Smooth muscle cell of the umbilical artery (primary cell): Measurements from ENCODE around the gene MAFB. TPM values are rescaled to one million over a fixed set of nuclear protein-coding genes. Genes with fewer than 3 reads are reported as not detected.

Experiments
- total RNA-seq: library from RNA; depleted of rRNA; stranded (reverse); fragments of >200 nt; gene quantifications from 2 replicates; pipeline ENCODE4 v1.2.3, GENCODE V29; 2014

Gene MAFB
- total RNA-seq = 0.14 and 0.30 TPM in 2 replicates

DNA sequence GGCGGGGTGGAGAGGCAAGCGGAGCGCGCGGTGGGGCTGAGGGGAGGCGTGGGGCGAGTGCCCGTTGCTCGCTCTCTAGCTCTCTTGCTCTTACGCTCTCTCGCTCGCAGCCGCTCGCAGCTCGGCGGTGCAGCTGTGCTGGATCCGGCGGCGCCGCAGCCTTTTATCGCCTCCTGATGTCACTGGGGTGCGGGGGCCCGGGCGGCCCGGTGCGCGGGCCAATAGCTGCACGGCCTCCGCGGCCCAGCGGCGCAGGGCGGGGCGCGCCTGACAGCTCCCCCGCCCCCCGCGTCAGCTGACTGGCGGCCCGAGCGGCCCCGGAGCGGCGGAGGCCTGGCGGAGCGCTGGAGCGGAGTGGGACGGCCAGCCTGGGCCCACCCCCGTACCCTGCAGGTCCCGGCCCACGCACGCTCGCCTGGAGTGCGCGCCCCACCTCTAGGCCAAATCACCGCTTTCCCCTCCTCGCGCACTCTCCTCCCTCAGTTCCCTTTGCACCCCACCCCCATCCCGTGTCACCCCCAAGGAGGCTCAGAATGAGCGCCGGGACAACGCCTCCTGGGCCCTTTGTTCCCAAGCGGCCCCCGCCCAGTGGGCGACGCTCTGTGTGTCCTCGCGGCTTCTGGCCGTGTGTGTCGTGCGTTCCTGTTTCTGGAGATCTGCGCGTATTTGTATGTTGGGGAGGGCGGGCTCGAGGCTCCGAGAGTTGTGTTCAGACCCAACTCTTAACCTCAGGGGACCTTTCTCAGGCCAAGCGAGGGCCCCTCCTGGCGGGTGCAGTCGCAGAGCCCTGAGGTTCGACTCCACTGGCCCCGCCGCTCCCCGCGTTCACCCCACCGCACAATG is at the start of gene MAFB:
MAFB (minus strand) TSS at position 137 of the 843 bp plus-strand sequence. CDS start 386 bp downstream, outside the sequence.

